GM18499 (cell line): Measurements from ENCODE around the gene ARL8B.
A peak's percentile ranks its signal among the peaks of the same experiment; 100 is the strongest.

Source experiments
- ATAC-seq: cut with Tn5 transposase; IDR thresholded peaks from one replicate; pipeline ENCODE4 v1.9.1; 2021; ENCODE audit warnings: moderate number of reproducible peaks; ENCODE audit not compliant: insufficient read depth, unreplicated experiment

Gene ARL8B

DNA sequence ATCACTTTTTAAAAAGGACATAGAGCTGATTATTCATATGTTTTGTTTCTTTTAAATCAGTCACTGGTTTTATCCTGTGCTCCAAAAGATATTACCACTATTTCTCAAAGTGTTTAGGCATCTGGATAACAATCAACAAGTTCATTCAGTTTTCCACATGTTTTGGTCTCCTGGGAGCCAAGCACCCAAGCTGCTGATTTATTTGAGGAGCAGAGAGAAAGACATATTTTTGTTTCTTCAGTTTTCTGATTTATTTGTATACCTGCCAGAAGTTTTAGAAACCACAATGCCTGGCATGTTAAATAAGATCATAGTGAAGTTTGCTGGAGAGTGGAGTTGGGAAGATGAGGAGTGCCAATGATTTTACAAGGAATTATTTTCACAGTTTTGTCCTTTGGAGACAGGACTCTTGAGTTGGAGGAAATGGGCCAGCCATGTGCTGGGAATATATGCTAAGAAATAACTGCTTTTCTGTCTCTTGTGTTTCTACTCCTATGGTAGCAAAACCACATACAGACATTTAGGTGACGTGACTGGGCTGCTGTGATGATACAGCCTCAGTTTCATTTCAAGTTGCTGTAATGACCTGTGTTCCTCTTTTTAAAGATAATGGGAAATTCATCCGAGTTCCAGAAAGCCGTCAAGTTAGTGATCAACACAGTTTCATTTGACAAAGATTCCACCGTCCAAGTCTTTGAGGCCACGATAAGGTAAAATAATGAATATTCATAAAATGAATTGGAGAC is 77.1 kb downstream of the ARL8B start:
- peak; percentile 30 for ATAC-seq

DNA sequence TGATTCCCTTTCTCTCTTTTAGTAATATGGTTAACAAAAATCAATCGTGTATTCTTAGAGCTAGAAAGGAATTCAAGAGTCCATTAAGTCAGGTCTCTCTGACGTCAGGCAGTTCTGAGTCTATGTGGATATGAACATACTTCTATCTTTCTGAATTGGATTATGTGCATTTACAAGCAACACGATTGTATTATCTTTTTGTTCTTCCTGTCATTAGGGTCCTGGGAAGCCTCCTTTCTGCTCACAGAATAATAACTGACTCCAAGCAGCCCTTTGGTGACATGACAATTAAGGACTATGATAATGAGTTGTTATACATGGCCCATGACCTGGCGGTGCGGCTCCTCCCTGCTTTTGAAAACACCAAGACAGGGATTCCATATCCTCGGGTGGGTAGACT is 79.4 kb downstream of the ARL8B start:
- ATAC-seq = no peak

DNA sequence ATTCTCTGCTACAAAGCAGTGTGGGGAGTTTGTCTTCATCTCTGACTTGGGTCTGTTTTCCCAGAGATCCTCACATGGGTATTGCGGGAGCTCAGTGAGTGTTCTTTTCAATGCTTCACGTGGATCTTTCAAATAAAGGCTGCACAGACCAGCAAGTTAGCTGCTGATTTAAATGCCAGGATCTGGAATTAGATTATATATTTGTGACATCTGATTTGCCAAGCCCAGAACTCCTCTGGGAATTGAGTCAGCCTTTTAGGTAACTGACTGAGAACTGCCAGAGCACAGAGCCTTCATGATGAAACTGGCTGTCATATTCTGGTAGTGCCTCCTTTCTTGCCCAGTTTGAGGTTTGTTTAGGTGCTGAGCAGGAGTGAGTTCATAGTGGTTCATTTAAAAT is 80.1 kb downstream of the ARL8B start:
- ATAC-seq = no peak

DNA sequence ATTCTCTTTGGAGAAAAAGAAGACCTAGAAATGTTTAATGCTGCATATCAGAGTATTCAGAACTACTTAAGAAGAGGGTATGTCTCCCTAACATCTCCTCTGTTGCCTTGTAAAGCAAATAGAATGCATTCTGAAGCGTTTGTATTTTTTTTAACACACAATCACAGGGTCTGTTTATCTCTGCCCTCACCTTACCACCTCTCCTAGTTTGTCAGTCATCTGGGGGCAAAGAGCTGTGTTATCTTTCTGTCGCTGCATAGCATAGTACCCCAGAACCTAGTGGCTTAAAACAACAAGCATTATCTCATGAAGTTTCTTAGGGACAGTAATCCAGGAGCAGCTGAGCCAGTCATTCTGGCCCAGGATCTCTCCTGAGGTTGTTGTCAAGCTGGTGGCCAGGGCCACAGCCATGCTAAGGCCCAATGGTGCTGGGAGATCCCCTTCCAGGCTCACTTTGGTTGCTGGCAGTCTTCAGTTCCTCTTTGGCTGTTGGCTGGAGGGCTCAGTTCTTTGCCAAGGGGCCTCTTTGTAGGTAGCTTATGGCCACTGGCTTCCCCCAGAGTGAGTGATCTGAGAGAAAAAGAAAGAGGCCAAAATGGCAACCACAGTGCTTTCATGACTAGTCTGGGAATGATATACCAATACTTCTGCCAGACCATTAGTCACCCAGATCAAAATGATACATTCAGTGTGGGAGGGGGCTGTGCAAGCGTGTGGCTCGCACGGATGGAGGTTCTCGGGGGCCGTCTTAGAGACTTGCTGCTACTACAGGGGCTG is 83.3 kb downstream of the ARL8B start:
- ATAC-seq = peak; percentile 99

DNA sequence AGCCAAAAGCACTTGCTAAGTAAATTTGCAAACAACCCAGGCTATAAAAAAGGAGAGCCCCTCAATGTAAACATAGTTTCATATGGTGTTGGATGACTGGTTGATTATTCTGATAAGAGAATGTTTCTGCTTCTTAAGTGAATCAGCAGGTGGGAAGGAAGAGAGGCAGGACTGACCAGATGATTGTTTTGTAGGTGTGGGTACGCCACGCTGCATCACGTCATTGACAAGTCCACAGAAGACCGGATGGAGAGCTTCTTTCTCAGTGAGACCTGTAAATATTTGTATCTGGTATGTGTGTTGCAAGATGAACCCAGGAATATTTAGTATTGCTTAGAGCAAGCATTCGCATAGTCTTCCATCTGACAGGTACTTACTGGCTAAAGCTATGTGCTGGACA is 88.8 kb downstream of the ARL8B start:
- ATAC-seq = no peak

DNA sequence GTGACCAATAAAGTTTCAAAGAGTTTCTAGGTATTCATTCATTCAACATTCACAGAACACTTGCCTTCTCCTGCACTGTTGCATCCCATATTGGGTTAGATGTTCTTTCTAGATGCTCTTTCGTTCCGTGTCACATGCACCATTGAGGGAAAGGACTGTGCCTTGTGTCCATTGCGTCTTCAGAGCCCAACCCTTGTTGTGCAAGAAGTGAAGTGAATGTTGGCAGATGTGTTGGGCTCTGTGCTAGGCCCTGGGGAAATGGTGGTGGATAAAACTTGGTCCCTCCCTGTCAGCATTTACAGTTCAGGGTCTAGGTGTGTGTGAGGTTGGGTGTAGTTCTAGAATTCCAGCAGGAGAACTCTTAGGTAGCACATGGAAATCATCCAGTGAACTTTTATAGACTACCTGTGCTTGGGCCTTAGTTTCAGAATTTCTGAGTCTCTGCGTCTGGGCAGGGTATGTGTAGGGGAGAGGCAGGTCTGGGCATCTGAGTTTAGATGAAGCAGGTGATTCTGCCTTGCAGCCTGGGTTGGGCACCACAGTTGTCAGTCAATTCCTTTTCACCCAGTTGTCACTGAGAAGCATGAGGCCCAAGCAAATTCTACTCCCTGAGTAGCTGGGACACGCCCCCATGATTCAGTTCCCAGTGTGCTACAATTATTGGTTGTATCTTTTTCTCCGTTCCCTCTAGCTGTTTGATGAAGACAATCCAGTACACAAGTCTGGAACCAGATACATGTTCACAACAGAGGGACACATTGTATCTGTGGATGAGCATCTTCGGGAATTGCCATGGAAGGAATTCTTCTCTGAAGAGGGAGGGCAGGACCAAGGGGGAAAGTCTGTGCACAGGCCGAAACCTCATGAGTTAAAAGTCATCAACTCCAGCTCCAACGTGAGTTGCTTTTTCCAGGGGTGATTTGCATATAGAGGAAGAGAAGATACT is 90.8 kb downstream of the ARL8B start:
- no peak for ATAC-seq

DNA sequence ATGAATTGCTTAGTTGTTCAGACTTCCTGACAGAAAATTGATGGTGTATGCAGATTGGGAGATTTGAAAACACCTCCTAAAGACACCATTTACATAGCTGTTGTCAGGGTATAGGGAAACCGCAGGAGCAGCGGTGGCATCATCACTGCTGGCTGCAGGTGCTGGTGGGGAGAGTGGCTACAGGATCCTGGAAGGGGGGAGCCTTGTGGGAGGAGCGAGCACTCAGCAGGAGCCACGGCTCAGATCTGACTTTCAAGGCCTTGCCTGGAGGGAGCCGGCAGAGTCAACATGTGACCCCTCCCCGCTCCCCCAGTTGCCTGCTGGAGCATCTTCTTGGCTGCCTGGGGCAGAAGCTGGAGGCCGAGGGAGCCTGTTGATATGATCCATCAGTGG is 91.5 kb downstream of the ARL8B start:
- ATAC-seq = no peak

DNA sequence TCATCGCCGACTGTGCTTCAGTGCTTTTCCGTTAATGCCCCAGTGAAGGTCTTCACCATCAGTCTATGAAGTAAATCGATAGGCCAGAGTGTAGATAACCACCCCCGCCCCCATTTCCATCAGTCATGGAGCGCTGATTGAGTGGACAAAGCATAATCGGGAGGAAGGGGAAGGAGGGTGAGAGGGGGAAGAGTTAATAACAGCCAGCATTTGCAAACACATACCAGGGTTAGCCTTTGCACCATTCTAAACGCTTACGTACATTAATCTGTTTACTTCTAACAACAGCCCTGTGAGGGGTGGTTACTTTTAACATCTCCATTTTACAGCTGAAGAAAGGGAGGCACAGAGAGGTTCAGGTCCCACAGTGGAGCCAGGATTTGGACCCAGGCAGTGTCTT is 92.3 kb downstream of the ARL8B start:
- ATAC-seq = no peak

DNA sequence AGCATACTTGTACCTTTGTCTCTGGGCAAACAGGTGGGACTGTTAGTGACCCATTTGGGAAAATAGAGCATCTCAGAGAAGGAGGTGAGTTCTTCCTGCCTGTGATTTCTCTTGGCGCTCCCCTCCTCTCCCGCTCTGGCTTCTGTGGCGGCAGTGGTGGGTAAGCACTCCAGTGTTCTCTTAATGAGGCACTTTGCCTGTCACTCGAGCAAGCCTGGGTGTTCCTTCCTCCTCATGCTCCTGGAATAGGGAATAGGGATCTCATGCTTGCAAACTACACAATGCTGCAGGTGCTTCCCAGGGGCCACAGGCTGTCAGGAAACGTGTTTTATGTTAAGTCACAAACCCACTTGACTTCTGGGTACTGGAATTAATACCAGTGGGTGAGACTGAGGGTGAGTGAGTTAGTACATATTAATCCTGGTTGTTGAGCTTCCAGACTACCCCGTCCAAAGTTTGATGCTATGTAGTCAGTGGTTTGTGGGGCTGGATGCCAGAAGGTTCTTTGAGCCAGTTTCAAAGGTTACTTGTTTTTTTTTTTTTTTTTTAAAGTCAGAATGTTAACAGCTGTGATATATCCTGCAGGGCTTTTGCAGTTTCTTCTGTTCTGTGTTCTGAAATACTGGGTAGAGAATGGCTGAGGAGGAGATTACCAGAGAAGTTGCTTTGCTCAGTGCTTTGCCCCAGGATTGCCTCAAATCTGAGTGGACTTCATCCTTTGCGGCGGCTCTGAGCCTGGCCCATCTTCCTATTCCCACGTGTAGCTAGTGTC is 95.9 kb downstream of the ARL8B start:
- ATAC-seq = no peak

DNA sequence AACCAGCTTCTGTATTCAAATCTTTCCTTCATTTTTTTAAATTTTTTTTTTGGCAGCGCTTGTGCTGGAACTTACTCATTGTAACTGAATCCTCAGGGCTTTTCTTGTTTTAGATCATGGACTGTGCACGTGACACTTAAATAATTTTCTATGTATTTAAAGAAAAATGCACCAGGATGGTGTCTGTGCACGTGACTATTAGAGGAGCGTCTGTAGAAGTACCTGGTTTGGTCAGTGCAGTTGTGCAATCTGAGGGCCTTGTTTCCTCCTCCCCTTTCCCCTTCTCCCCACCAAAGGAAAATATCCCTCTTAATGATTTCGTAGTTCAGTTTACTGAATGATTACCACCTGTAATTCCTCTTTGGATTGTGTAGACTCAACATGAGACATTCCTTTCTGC is 96.7 kb downstream of the ARL8B start:
- ATAC-seq = no peak

DNA sequence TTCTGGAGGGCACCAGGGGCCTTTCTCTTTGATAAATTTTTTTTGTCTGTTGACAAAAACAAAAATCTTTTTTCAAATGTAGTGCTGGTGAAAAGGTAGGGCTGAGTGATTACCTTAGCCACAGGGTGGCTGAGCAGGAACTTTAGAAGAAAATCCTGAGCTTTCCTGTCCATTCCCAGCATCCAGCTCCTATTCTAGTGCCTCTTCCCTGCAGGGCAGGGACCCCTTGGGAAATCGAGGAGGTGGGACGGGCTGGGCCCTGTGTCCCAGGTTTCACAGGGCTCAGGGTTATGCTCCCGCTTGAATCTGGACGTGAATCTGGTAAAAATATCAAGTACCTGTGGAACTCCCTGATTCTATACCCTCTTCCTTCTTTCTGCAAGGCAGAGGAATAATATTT is 97.1 kb downstream of the ARL8B start:
- ATAC-seq = no peak

DNA sequence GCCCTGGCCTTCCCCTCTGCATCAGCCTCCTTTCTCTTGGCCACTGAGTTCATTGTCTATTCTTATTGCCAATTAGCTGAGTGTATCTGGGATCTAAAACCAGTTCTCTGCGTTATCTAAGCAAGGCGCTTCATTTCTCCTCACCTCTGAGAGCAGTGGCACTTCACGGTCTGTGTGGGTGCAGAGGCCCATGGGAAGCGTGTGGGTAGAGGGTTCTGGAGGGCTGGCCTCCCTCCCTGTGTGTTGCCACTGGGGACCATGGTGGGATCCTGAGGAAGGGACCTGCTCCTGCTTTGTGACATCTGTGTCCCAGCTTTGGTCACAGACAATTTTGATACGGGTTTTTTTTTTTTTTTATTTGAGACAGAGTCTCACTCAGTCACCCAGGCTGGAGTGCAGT is 98.1 kb downstream of the ARL8B start:
- no peak for ATAC-seq

DNA sequence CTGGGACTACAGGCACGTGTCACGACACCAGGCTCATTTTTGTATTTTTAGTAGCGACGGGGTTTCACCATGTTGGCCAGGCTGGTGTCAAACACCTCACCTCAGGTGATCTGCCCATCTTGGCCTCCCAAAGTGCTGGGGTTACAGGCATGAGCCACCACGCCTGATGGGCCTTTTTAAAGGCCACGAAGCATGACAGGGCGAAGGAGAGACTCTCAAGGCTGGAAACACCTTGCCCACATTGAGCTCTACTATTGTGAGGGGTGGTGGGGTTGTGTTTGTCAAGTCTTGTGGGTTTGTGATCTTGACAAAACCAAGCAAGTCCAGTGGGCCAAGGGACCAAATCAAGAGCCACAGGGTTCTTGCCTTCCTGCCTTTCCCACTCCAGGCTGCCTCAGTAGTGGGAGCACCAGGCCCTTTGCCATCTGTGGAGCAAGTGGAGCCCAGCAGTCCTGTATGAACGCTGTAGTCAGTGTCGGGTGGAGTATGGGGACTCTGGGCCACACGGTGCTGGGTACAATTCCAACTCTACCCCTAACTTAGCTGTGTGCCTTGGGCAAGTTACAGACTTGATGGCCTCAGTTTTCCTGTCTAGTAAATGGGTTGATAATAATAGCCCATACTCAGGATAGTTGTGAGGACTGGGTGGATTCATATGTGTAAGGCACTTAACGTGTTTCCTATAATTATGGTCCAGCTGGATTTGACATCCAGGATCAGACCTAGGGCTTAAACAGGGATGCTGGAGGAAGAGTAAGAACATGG is 98.8 kb downstream of the ARL8B start:
- no peak for ATAC-seq

DNA sequence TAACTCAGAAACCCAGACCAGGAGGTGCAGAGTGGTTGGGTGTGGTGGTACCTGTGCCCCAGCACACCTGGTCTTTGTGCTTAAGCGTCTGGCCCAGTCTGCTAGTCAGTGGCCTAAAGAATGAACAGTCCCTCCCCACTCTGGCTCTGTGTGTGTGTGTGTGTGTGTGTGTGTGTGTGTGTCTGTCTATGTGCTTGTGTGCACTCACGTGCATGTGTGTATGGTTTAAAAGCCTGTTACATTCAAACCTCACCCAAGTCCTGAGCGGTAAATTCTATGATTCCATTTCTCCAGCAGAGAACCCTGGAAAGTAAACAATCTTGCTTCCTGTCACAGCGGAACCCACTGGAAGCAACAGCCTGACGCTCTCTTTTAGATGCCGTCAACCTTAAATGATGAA is 99.6 kb downstream of the ARL8B start:
- no peak for ATAC-seq

DNA sequence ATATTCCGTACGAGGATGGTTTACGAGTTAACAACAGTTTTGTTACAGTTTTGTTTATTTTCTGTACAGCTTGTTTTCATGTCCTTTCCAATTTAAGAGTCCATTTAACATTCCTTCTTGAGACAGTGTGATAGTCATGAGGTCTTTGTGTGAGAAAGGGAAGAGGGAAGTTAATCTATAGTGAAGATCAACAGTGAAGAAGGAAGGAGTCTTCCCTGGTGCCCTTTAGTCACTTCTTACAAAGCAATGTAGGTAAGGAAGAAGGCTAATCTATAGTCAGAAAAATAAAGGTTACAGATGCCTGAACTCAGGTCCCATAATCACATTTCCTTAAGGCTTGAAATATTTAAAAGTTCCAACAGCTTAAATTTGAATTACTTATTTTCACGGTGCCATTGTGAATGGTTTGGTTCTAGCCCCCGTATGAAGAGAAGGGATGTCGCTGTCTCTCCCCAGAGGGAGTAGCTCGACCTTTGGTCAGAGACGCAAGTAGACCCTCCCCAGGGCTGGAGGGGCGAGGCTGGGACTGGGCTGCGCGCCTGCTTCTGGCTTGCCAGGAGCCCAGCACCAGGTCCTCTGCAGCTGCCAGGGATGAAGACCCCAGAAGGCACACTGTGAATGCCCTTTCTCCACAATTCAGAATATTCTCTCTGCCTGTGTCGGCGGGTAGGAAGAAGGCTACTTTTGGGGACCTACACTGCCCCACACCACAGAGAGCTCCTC is 100.4 kb downstream of the ARL8B start:
- no peak for ATAC-seq

DNA sequence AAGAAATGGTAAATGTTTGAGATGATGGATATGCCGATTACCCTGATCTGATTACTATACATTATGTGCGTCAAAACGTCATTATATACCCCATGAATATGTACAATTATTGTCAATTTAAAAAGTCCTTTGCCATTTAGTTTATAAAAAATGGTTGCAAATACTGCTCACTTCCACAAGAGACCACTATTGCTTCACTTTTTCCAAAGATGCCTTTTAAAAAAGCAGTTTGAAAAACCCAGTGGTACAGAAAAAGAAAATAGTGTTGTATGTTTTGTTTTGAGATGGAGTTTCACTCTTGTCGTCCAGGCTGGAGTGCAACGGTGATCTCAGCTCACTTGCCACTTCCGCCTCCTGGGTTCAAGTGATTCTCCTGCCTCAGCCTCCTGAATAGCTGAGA is 104.7 kb downstream of the ARL8B start:
- ATAC-seq = no peak

DNA sequence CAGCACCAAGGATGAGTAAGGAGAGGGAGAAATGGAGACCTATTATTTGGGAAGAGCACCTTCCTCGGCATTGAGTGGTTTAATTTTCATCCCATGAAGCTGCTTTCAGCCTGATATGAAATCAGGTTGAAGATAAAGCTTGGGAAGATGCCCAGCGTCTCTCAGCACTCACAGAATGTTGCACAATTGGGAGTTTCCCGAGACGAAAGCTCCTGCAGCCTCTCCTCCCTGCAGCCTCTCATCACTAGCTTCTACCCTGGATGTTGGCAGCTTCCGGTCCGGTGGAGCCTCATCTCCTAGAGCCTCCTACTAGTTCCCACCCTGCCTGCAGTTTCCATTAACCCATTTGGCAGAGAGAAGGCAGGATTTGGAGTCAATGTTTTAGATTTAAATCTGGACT is 105.7 kb downstream of the ARL8B start:
- no peak for ATAC-seq

DNA sequence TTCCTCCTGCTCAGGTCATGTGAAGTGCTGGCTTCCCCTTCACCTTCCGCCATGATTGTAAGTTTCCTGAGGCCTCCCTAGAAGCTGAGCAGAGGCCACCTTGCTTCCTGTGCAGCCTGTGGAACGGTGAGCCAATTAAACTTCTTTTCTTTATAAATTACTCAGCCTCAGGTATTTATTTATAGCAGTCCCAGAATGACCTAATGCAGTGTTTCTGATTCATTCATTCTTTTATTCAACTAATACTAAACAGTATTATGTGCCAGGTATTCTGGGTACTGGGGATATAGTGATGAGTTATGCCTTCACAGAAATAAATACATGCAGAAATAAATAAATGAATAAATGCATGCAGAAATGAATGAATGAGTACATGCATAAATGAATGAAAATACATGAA is 107.3 kb downstream of the ARL8B start:
- no peak for ATAC-seq
